ENCODE data around the gene SMIM1.

DNA sequence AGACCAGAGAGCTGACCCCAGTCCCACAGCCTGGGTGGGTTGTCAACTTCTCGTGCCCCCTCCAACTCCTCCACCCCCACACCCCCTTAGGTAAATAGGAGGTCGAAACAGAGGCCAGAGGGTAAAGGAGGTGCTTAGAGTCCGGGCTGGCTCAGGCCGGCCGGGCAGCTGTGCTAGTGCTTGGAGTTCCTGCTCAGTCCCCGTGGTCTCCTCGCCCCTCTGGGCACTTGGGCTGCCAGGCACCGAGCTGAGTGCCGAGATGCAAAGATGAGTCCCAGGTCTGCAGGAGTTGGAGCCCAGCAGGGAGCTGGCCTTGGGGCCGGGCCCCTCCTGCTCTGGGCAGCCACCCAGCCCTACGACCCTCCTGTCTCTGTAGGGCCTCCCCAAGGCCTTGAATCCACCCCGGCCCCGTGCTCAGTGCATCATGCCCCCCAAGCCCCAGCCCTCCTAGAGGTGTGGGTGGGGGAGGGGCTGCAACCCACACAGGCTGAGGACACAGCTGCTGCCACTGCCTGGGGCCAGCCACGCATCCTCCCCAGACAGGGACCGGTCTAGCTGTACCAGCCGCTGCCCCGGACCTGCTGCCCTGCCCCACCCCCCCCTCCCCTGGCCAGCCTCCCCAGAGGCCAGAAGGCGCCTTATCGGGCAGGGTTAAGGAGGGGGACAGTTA, 1.9 kb downstream of the SMIM1 start:
- TF ChIP-seq, protein P1, sequence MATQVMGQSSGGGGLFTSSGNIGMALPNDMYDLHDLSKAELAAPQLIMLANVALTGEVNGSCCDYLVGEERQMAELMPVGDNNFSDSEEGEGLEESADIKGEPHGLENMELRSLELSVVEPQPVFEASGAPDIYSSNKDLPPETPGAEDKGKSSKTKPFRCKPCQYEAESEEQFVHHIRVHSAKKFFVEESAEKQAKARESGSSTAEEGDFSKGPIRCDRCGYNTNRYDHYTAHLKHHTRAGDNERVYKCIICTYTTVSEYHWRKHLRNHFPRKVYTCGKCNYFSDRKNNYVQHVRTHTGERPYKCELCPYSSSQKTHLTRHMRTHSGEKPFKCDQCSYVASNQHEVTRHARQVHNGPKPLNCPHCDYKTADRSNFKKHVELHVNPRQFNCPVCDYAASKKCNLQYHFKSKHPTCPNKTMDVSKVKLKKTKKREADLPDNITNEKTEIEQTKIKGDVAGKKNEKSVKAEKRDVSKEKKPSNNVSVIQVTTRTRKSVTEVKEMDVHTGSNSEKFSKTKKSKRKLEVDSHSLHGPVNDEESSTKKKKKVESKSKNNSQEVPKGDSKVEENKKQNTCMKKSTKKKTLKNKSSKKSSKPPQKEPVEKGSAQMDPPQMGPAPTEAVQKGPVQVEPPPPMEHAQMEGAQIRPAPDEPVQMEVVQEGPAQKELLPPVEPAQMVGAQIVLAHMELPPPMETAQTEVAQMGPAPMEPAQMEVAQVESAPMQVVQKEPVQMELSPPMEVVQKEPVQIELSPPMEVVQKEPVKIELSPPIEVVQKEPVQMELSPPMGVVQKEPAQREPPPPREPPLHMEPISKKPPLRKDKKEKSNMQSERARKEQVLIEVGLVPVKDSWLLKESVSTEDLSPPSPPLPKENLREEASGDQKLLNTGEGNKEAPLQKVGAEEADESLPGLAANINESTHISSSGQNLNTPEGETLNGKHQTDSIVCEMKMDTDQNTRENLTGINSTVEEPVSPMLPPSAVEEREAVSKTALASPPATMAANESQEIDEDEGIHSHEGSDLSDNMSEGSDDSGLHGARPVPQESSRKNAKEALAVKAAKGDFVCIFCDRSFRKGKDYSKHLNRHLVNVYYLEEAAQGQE (IDR thresholded peaks at IDR 0.05; ENCODE audit: unreplicated experiment): no peak
- TF ChIP-seq, protein P2, sequence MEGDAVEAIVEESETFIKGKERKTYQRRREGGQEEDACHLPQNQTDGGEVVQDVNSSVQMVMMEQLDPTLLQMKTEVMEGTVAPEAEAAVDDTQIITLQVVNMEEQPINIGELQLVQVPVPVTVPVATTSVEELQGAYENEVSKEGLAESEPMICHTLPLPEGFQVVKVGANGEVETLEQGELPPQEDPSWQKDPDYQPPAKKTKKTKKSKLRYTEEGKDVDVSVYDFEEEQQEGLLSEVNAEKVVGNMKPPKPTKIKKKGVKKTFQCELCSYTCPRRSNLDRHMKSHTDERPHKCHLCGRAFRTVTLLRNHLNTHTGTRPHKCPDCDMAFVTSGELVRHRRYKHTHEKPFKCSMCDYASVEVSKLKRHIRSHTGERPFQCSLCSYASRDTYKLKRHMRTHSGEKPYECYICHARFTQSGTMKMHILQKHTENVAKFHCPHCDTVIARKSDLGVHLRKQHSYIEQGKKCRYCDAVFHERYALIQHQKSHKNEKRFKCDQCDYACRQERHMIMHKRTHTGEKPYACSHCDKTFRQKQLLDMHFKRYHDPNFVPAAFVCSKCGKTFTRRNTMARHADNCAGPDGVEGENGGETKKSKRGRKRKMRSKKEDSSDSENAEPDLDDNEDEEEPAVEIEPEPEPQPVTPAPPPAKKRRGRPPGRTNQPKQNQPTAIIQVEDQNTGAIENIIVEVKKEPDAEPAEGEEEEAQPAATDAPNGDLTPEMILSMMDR (conservative IDR thresholded peaks at IDR 0.05; ENCODE audit: low read depth in 2 of 2): no peak

Data from GM23338 (cell line).